ENCODE results near the gene GPR4. TPM values are rescaled to one million over a fixed set of nuclear protein-coding genes. Genes with fewer than 3 reads are reported as not detected.
A peak's percentile ranks its signal among the peaks of the same experiment; 100 is the strongest.

GPR4 gene
- total RNA-seq, 1 experiment from 2014 or later: 3.1 TPM

DNA sequence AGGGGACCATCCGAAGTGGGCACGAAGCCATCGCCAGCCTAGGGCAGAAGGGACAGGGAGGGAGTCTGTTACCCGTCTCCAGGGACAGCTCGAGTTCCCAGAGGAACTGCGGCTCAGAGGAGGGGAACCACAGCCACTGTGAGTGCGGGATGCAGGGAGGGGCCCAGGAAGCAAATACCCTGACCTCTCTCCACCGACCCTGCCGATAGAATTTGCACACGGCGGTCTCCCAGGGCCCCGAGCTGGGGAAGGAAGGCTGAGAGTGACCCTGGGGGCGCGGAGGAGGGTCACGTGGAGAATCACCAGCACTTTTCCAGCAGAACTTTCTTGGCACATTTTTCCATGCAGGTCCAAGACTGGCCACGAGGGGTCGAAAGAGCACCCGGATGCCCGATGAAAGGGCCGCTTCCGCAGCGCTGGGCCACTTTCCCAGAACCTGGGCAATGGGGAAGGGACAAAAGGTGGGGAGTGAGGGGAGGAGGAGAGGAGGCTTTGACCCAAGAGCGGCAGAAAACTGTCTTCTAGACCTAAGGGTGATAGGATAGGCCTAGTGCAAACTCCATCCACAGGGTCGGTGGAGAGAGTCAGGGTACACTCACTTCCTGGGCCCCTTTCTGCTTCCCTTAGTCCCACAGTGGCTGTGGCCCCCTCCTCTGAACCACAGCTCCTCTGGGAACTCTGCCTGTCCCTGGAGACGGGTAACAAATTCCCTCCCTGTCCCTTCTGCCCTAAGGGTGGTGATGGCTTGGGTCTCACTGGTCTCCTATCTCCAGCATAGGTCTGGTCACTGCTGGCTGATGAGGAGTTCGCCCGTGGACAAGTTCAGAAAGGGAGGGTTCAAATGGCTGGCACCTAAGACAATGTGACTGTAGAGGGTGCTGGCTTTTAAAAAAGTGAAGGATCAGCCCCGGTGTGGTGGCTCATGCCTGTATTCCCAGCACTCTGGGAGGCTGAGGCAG, 5.3 kb upstream of the GPR4 start:
- no peaks in the 10 kb centered on the region for H3K9me2 ChIP-seq (replicated peaks; ENCODE audit: low read length)
- peak overlapping the region; percentile 82 for H3K4me2 ChIP-seq (ENCODE audit: low read length)
- peak; percentile 78 for ATAC-seq
- H3K4me3 ChIP-seq (ENCODE audit: low read length): peak overlapping the region; percentile 57; the same call in 1 of the 2 replicates
- H3F3A ChIP-seq (ENCODE audit: low read length, unreplicated experiment): no peaks in the 10 kb centered on the region
- no peaks in the 10 kb centered on the region for H3K27me3 ChIP-seq (ENCODE audit: low read length)
- ChIA-PET POLR2A (ENCODE audit: unreplicated experiment) (no interaction called here), CTCF (interaction anchor here (1.0 kb wide), 1 partner anchor 35 kb away, joined by 8 read pairs; no protein-coding TSS in a partner anchor)
- DNase-seq: peak; percentile 76
- H4K20me1 ChIP-seq (ENCODE audit: low read length): no peaks in the 10 kb centered on the region
- H3K27ac ChIP-seq (ENCODE audit: low read length): 0 out of 2 replicates have a peak overlapping the region, but pooled peaks have one; percentile 11
- no peaks in the 10 kb centered on the region for H3K9me3 ChIP-seq (ENCODE audit: low read length)
- intact Hi-C loops (cut with micrococcal nuclease): loop anchor here (1.0 kb wide), 1 partner anchor 35 kb away; no protein-coding TSS in a partner anchor
- BruUV-seq (replicated peaks): no TSS peak
- 0 out of 2 replicates have a peak, but pooled peaks cover 3% of the 10 kb centered on the region for H3K36me3 ChIP-seq (ENCODE audit: low read depth, low read length)
- H3K79me2 ChIP-seq (ENCODE audit: low read length): no peaks in the 10 kb centered on the region
- peaks cover 10% of the 10 kb centered on the region for H3K4me1 ChIP-seq (ENCODE audit: insufficient read depth, low read length)
- peak overlapping the region; percentile 77 for H2AFZ ChIP-seq (ENCODE audit: low read length)
- peak overlapping the region; percentile 35 for H3K9ac ChIP-seq (ENCODE audit: low read length)
- TF ChIP-seq, protein P1, sequence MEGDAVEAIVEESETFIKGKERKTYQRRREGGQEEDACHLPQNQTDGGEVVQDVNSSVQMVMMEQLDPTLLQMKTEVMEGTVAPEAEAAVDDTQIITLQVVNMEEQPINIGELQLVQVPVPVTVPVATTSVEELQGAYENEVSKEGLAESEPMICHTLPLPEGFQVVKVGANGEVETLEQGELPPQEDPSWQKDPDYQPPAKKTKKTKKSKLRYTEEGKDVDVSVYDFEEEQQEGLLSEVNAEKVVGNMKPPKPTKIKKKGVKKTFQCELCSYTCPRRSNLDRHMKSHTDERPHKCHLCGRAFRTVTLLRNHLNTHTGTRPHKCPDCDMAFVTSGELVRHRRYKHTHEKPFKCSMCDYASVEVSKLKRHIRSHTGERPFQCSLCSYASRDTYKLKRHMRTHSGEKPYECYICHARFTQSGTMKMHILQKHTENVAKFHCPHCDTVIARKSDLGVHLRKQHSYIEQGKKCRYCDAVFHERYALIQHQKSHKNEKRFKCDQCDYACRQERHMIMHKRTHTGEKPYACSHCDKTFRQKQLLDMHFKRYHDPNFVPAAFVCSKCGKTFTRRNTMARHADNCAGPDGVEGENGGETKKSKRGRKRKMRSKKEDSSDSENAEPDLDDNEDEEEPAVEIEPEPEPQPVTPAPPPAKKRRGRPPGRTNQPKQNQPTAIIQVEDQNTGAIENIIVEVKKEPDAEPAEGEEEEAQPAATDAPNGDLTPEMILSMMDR (conservative IDR thresholded peaks at IDR 0.05; ENCODE audit: low read depth, low read length): peak; percentile 79
- no peak for TF ChIP-seq EZH2phosphoT487 (IDR thresholded peaks at IDR 0.05; ENCODE audit: borderline replicate concordance, low read length)
- no peak for TF ChIP-seq EZH2 (IDR thresholded peaks at IDR 0.05; ENCODE audit: low read length, unreplicated experiment)

DNA sequence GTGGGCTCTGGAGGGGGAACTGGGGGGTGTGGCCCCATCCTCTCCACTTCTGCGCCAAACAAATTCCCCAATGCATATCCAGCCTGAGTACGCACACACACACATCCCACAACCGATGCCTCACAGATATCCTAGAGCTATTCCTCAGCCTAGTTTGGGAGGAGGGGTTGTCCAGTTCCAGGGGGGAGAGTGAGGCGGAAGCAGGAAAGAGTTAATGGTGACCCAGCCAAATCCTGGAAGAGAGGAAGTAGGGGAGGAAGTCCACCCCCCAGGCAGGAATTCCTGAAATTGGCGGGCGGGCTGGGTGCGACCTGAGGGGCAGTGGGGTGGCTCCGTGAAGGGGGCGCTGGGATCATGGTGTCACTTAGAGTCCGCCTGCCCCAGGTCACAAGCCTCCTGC, 897 bp downstream of the GPR4 start:
- Histone ChIP-seq H3K79me2 (ENCODE audit: low read length) (no peaks in the 10 kb centered on the region), H3K27me3 (ENCODE audit: low read length) (no peaks in the 10 kb centered on the region), H3K36me3 (ENCODE audit: low read depth, low read length) (no peaks in the 10 kb centered on the region), H3K9me3 (ENCODE audit: low read length) (no peaks in the 10 kb centered on the region), H3K4me2 (ENCODE audit: low read length) (peak overlapping the region; percentile 73), H3F3A (ENCODE audit: low read length, unreplicated experiment) (no peaks in the 10 kb centered on the region), H3K9ac (ENCODE audit: low read length) (peak overlapping the region; percentile 8; the same call in 1 of the 2 replicates), H3K27ac (ENCODE audit: low read length) (no peak overlapping the region), H3K9me2 (replicated peaks; ENCODE audit: low read length) (no peaks in the 10 kb centered on the region), H2AFZ (ENCODE audit: low read length) (peak overlapping the region; percentile 78), H4K20me1 (ENCODE audit: low read length) (no peaks in the 10 kb centered on the region), H3K4me1 (ENCODE audit: insufficient read depth, low read length) (peaks cover 15% of the 10 kb centered on the region), H3K4me3 (ENCODE audit: low read length) (peak overlapping the region; percentile 65)
- DNase-seq: peak; percentile 25
- POLR2A ChIA-PET (ENCODE audit: unreplicated experiment): no interaction called here
- intact Hi-C loops (cut with micrococcal nuclease): no loop called here
- CTCF ChIA-PET: no interaction called here
- TF ChIP-seq, protein P1 (conservative IDR thresholded peaks at IDR 0.05; ENCODE audit: low read depth, low read length): no peak
- TF ChIP-seq EZH2phosphoT487 (IDR thresholded peaks at IDR 0.05; ENCODE audit: borderline replicate concordance, low read length): no peak
- no peak for TF ChIP-seq EZH2 (IDR thresholded peaks at IDR 0.05; ENCODE audit: low read length, unreplicated experiment)
- no TSS peak for BruUV-seq (replicated peaks)
- peak; percentile 52 for ATAC-seq
